ENCODE data around the gene HAGHL. TPM values are rescaled to one million over a fixed set of nuclear protein-coding genes. Genes with fewer than 3 reads are reported as not detected.

The HAGHL gene
- total and polyA plus RNA-seq, 2 of the 8 experiments (the other 6 are each of a cell fraction or from before 2014, with no cell fraction given), result 26.6 to 26.9 TPM

DNA sequence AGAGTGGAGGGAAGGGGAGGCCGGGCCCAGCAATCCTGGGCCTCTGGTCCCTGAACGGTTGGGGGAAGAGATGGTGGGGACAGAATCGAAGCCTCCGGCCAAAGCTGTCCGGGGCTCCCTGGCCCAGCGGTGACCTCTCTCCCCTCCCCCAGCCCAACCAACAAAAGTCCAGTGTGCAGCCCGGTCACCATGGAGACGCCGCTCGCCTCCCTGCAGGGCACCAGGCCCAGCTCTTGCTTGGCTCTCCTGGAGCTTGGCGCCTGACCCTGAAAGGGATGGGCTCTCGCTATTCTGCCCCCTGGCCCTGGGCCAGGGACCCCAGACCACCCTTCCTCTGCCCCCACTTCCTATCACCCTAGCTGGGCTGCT is 10.7 kb upstream of the HAGHL start:
- Histone ChIP-seq H4K8ac (ENCODE audit: extremely low read depth, insufficient read depth, low read length) (no peak overlapping the region), H2AK5ac (ENCODE audit: low read depth, low read length) (no peak overlapping the region), H4K5ac (ENCODE audit: insufficient read length, low read depth, low read length) (no peak overlapping the region), H3K79me1 (ENCODE audit: low read depth, low read length) (no peaks in the 10 kb centered on the region), H3K4me1 (replicated peaks in 1 of 4; ENCODE audit: control insufficient read depth in 3 of 4, insufficient read depth in 4 of 4, low read length in 3 of 4) (peaks cover 0 to 29% (median 19%) of the 10 kb centered on the region in 4 experiments; a peak in 5 of 7 replicates), H3K23ac (ENCODE audit: insufficient read length) (no peak overlapping the region), H3K9ac (replicated peaks in 1 of 4; ENCODE audit: extremely low read depth in 1 of 4, low read depth in 3 of 4, low read length in 3 of 4) (no peak overlapping the region), H3K14ac (ENCODE audit: insufficient read length) (no peak overlapping the region), H3K18ac (ENCODE audit: extremely low read depth, low read length) (peak overlapping the region; percentile 48; the same call in 1 of the 2 replicates), H2BK20ac (ENCODE audit: low read length) (no peak overlapping the region), H3K36me3 (ENCODE audit: control insufficient read depth in 2 of 4, insufficient read depth in 4 of 4, low read length in 3 of 4) (no peaks in the 10 kb centered on the region), H2BK120ac (replicated peaks; ENCODE audit: low read depth, low read length) (no peak overlapping the region), H3K9me3 (ENCODE audit: insufficient read depth in 2 of 2, low read depth in 1 of 2, low read length in 1 of 2) (no peaks in the 10 kb centered on the region), H3K4me2 (ENCODE audit: insufficient read depth in 1 of 2, low read depth in 2 of 2, low read length in 2 of 2) (peak overlapping the region; percentile 53 to 83), H2AFZ (ENCODE audit: low read length) (no peak overlapping the region), H3K4ac (replicated peaks; ENCODE audit: insufficient read length, low read depth, low read length) (no peak overlapping the region), H3K4me3 (ENCODE audit: extremely low read depth in 1 of 4, insufficient read depth in 2 of 4, low read depth in 3 of 4, low read length in 4 of 4) (peak overlapping the region in 3 of 4 experiments; percentile 7 to 74 (median 15); a peak in 5 of 8 replicates), H2BK15ac (ENCODE audit: low read length) (no peak overlapping the region), H3K27me3 (replicated peaks in 1 of 4; ENCODE audit: control insufficient read depth in 3 of 4, extremely low read depth in 1 of 4, insufficient read depth in 3 of 4, low read length in 3 of 4) (peaks cover 0 to 41% (median 24%) of the 10 kb centered on the region in 4 experiments; a peak in 6 of 7 replicates), H3K56ac (replicated peaks; ENCODE audit: insufficient read length, low read depth, low read length) (no peak overlapping the region), H2BK12ac (ENCODE audit: low read depth, low read length) (no peak overlapping the region), H3K27ac (ENCODE audit: low read depth, low read length) (no peak overlapping the region), H4K91ac (replicated peaks; ENCODE audit: insufficient read length, low read length) (no peak overlapping the region), H3K79me2 (ENCODE audit: control insufficient read depth in 1 of 2, insufficient read depth in 2 of 2, low read length in 2 of 2) (no peaks in the 10 kb centered on the region), H4K20me1 (replicated peaks in 1 of 2; ENCODE audit: control insufficient read depth in 1 of 2, insufficient read depth in 2 of 2, low read length in 2 of 2) (peaks cover 4 to 13% of the 10 kb centered on the region in 2 experiments), H3K23me2 (ENCODE audit: low read depth, low read length) (peaks cover 19% of the 10 kb centered on the region; the same call in 1 of the 2 replicates), H2BK5ac (ENCODE audit: low read depth, low read length) (no peak overlapping the region)
- ChIA-PET CTCF (ENCODE audit: partially characterized antibody) (interaction anchor here (0.6 to 33.4 kb wide), 17 partner anchors 9 to 615 kb away, joined by 3 to 977 read pairs (median 4); partner anchors contain the start of genes ANTKMT, CCDC78, CHTF18 and CIAO3), POLR2A (ENCODE audit: partially characterized antibody) (interaction anchor here (0.9 to 23.0 kb wide), 20 partner anchors 0 to 346 kb away, joined by 3 to 353 read pairs (median 5); partner anchors contain the start of genes ANTKMT, CCDC78, CHTF18 and CIAO3)
- DNase-seq (ENCODE audit: low read depth in 1 of 2, low spot score in 2 of 2), result no peak
- TF ChIP-seq EGR1 (IDR thresholded peaks at IDR 0.05; ENCODE audit: borderline replicate concordance, low read depth, low read length) (no peak), RXRA (IDR thresholded peaks at IDR 0.05; ENCODE audit: insufficient read depth, low read depth, low read length) (0 out of 2 replicates have a peak, but pooled peaks have one; percentile 48), BACH1 (IDR thresholded peaks at IDR 0.05; ENCODE audit: low read length) (no peak), CHD2 (IDR thresholded peaks at IDR 0.05; ENCODE audit: low read length) (no peak), POLR2A (IDR thresholded peaks at IDR 0.05; ENCODE audit: control extremely low read depth in 1 of 2, low read depth in 2 of 2, low read length in 2 of 2) (0 out of 3 replicates have a peak, but pooled peaks of 1 of the 2 experiments have one; percentile 2), CBX5 (IDR thresholded peaks at IDR 0.05; ENCODE audit: low read depth, low read length) (no peak)
- FAIRE-seq, result no peak
- WGBS, 2 experiments (ENCODE audit: extremely low coverage in 1 of 2, insufficient coverage in 1 of 2, insufficient read length in 1 of 2, insufficient replicate concordance in 2 of 2, low coverage in 1 of 2, low lambda C conversion rate in 2 of 2, missing lambda C conversion rate in 1 of 2), result 50% methylated on average over 9 of the region's 12 CpGs; no CpG with 5 or more reads in 1 of the 2 experiments

Measured in H1 (cell line).